Vagina (tissue), 2 donors: ENCODE results near the gene FANCC. TPM values are rescaled to one million over a fixed set of nuclear protein-coding genes. Genes with fewer than 3 reads are reported as not detected.

Experiments
- DNase-seq, 2 donors: peaks; one replicate each; pipeline ENCODE4 v3.0.0-alpha.2; 2017; ENCODE audit errors: extremely low spot score in 2 of 2
- H3K27ac ChIP-seq: fragments of 200-600 bp; sonication (generic); one replicate; pipeline ENCODE4 v1.5.1; 2019
- H3K27me3 ChIP-seq: fragments of 200-600 bp; sonication (generic); one replicate; pipeline ENCODE4 v1.5.1; 2019
- H3K36me3 ChIP-seq, 2 donors: fragments of 200-600 bp; sonication (generic); one replicate each; pipeline ENCODE4 v1.5.1; 2017 to 2019
- H3K4me1 ChIP-seq: fragments of 200-600 bp; sonication (generic); one replicate; pipeline ENCODE4 v1.5.1; 2019
- H3K4me3 ChIP-seq, 2 donors: fragments of 200-600 bp; sonication (generic); 1 replicate in 1 of 2; 2 replicates in 1 of 2; pipeline ENCODE4 v1.5.1; 2016 to 2019
- H3K9me3 ChIP-seq: fragments of 200-600 bp; sonication (generic); one replicate; pipeline ENCODE4 v1.5.1; 2019
- POLR2A ChIP-seq, 2 donors: fragments of 450-650 bp; IDR thresholded peaks; one replicate each; pipeline ENCODE4 v1.6.1; 2017; ENCODE audit warnings: antibody characterized with exemption in 2 of 2, mild to moderate bottlenecking in 2 of 2, moderate library complexity in 2 of 2
- POLR2AphosphoS5 ChIP-seq, 2 donors: sonication (generic); formaldehyde crosslinking; IDR thresholded peaks; one replicate each; pipeline ENCODE4 v1.9.0; 2017; ENCODE audit warnings: antibody characterized with exemption in 2 of 2, mild to moderate bottlenecking in 2 of 2, low read depth in 1 of 2; ENCODE audit not compliant: insufficient read depth in 1 of 2
- intact Hi-C: fragments of 100-400 bp; cut with DNase I; formaldehyde crosslinking; loops from one replicate; pipeline ENCODE4 v1.15.1; 2023
- total RNA-seq: library from RNA; depleted of rRNA; stranded (reverse); fragments of >200 nt; gene quantifications from one replicate; pipeline ENCODE4 v1.2.3, GENCODE V29; 2016
- TF ChIP-seq, protein P1 (sequence below), 3 experiments: fragments of 450-650 bp in 2 of 3; fragments of 200-600 bp in 1 of 3; sonication (generic) in 1 of 3; IDR thresholded peaks; one replicate each; pipeline ENCODE4 v1.5.1; 2017 to 2019; ENCODE audit warnings: antibody characterized with exemption in 3 of 3, mild to moderate bottlenecking in 2 of 3, moderate library complexity in 2 of 3

FANCC gene
- total RNA-seq, 1 donor from 2014 or later = 17.2 TPM

DNA sequence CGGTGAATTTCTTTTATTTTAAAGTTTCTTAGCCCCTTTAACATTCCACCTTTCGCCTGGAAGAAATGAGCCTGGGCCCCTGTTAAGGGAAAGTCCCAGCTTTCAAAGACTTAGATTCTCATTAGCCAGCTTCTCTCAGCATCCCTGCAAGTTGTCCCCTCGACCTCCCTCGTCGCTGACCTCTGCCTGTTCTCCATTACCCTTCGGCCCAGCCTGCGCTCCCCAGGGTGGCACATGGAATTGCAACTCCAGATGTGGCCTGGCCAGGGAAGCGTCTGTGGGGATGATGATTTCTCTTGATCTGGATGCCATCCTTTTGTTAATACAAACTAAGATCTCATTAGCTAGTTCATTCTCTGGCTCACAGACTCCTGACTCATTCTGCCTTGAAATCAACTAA lies 43.4 kb upstream of the FANCC start:
- intact Hi-C loops = no loop called here
- Histone ChIP-seq H3K9me3 (no peaks in the 10 kb centered on the region), H3K27me3 (no peaks in the 10 kb centered on the region), H3K4me1 (no peaks in the 10 kb centered on the region), H3K27ac (no peak overlapping the region), H3K4me3 (no peak overlapping the region), H3K36me3 (no peaks in the 10 kb centered on the region)
- TF ChIP-seq POLR2AphosphoS5 (IDR thresholded peaks at IDR 0.05; ENCODE audit: insufficient read depth in 1 of 2, low read depth in 1 of 2) = no peak
- TF ChIP-seq POLR2A (IDR thresholded peaks at IDR 0.05) = no peak
- TF ChIP-seq, protein P1, sequence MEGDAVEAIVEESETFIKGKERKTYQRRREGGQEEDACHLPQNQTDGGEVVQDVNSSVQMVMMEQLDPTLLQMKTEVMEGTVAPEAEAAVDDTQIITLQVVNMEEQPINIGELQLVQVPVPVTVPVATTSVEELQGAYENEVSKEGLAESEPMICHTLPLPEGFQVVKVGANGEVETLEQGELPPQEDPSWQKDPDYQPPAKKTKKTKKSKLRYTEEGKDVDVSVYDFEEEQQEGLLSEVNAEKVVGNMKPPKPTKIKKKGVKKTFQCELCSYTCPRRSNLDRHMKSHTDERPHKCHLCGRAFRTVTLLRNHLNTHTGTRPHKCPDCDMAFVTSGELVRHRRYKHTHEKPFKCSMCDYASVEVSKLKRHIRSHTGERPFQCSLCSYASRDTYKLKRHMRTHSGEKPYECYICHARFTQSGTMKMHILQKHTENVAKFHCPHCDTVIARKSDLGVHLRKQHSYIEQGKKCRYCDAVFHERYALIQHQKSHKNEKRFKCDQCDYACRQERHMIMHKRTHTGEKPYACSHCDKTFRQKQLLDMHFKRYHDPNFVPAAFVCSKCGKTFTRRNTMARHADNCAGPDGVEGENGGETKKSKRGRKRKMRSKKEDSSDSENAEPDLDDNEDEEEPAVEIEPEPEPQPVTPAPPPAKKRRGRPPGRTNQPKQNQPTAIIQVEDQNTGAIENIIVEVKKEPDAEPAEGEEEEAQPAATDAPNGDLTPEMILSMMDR (IDR thresholded peaks at IDR 0.05) = no peak
- DNase-seq = no peak

- H3K4me3 ChIP-seq = no peak overlapping the region
- H3K27me3 ChIP-seq = no peaks in the 10 kb centered on the region
- H3K4me1 ChIP-seq = no peaks in the 10 kb centered on the region
- no peak for DNase-seq
- H3K27ac ChIP-seq = no peak overlapping the region
- TF ChIP-seq POLR2AphosphoS5 (IDR thresholded peaks at IDR 0.05; ENCODE audit: insufficient read depth in 1 of 2, low read depth in 1 of 2) (no peak), POLR2A (IDR thresholded peaks at IDR 0.05) (no peak)
- TF ChIP-seq, protein P1 (IDR thresholded peaks at IDR 0.05) = no peak
- H3K9me3 ChIP-seq = no peaks in the 10 kb centered on the region
- H3K36me3 ChIP-seq = no peaks in the 10 kb centered on the region
- intact Hi-C loops = no loop called here
Measured at GRCh38 chr9:95357316-95357715, 39.8 kb upstream of the FANCC start.

DNA sequence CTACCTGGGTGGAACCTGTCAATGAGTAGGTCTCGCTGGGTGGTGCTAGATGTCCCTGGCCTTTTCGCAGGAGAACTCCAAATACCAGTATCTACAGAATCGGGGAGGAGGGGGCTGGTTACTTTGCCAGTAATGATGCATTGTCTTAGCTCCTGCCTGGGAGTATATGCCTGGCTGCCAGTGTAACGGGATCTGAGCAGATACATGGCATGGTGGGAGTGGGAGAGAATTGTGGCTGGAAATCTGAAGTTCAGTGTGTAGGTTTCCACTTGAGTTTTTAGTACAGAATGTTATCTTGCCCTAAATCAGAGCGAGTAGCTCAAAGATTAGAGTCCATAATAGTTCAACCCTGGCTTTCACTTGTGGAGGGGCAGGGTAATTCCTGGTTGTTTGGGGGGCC lies 38.0 kb upstream of the FANCC start:
- H3K27me3 ChIP-seq = no peaks in the 10 kb centered on the region
- H3K27ac ChIP-seq = no peak overlapping the region
- TF ChIP-seq, protein P1 (IDR thresholded peaks at IDR 0.05) = no peak
- no peak for TF ChIP-seq POLR2A (IDR thresholded peaks at IDR 0.05)
- no peak for TF ChIP-seq POLR2AphosphoS5 (IDR thresholded peaks at IDR 0.05; ENCODE audit: insufficient read depth in 1 of 2, low read depth in 1 of 2)
- H3K4me1 ChIP-seq = no peaks in the 10 kb centered on the region
- no peak for DNase-seq
- H3K36me3 ChIP-seq = no peaks in the 10 kb centered on the region
- no peaks in the 10 kb centered on the region for H3K9me3 ChIP-seq
- H3K4me3 ChIP-seq = no peak overlapping the region
- intact Hi-C loops = no loop called here

DNA sequence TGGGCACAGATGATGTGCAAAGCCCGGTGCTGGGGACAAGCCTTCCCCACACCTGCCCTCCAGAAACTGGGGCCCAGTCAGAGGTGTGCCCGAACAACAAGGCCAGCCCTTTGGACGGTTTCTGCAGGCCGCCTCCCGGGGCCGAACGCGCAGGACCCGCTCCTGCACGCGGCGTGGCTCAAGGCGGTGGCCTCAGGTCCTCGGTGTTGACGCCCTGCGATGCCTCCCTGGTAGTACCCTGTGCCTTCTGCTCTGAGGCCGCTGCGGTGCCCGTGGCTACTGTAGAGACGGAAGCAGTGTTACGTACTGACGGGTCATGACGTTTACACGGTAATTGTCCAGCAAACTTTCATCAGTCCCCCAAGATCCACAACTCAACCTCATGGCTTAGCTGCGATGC lies 33.5 kb upstream of the FANCC start:
- intact Hi-C loops = no loop called here
- Histone ChIP-seq H3K36me3 (no peaks in the 10 kb centered on the region), H3K4me3 (no peak overlapping the region), H3K4me1 (peaks cover 9% of the 10 kb centered on the region), H3K27me3 (no peaks in the 10 kb centered on the region), H3K9me3 (no peaks in the 10 kb centered on the region), H3K27ac (no peak overlapping the region)
- DNase-seq = no peak
- TF ChIP-seq, protein P1 (IDR thresholded peaks at IDR 0.05) = no peak
- no peak for TF ChIP-seq POLR2AphosphoS5 (IDR thresholded peaks at IDR 0.05; ENCODE audit: insufficient read depth in 1 of 2, low read depth in 1 of 2)
- no peak for TF ChIP-seq POLR2A (IDR thresholded peaks at IDR 0.05)

DNA sequence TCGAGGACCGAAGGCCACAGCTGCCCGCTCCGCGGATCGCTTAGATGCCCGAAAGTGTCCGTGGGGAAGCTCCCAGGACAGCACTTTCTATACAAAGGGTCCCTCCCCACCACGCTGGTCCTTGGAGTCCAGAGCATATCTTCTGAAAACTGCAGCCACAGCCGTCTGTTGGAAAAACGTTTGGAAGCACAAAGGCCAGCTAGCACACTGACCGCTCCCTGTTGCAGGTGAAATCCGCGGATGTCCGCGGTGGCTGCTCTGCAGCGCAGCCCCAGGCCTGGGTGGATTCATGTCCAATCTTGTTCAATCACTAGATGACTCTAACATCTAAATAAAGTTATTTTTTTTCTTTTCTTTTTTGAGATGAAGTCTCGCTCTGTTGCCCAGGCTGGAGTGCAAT lies 32.8 kb upstream of the FANCC start:
- Histone ChIP-seq H3K4me3 (no peak overlapping the region), H3K4me1 (peaks cover 9% of the 10 kb centered on the region), H3K9me3 (no peaks in the 10 kb centered on the region), H3K36me3 (no peaks in the 10 kb centered on the region), H3K27ac (no peak overlapping the region), H3K27me3 (no peaks in the 10 kb centered on the region)
- DNase-seq = peak in 1 of 2 donors; percentile 34
- no peak for TF ChIP-seq POLR2AphosphoS5 (IDR thresholded peaks at IDR 0.05; ENCODE audit: insufficient read depth in 1 of 2, low read depth in 1 of 2)
- no peak for TF ChIP-seq POLR2A (IDR thresholded peaks at IDR 0.05)
- TF ChIP-seq, protein P1 (IDR thresholded peaks at IDR 0.05) = no peak
- intact Hi-C loops = no loop called here
